ENCODE data around the gene PATJ.
"Not testable (repeated sequence)": the region's sequence is repeated elsewhere in the genome, so short reads cannot be mapped to it uniquely, and the experiment has no call there.

Gene PATJ

DNA sequence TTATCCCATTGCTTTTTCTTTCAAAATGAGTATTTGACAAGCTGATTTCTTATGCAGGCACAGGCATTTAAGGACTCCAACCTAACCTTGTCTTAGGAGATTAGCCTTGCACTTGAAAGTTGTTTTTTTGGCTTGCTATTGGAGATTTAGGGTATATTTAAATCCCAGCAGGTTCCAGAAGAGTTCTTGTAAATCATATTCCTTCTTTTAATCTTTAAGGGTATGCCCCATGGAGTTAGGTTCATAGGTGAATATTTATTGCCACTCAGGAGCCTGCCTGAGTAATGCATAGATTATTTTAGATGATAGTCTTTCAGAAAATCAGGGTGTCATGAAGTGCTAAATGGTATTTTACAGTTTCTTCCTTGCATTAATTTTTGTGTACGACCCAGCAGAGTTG lies 146.5 kb downstream of the PATJ start:
- no peak for DNase-seq (ENCODE audit: low read depth)

DNA sequence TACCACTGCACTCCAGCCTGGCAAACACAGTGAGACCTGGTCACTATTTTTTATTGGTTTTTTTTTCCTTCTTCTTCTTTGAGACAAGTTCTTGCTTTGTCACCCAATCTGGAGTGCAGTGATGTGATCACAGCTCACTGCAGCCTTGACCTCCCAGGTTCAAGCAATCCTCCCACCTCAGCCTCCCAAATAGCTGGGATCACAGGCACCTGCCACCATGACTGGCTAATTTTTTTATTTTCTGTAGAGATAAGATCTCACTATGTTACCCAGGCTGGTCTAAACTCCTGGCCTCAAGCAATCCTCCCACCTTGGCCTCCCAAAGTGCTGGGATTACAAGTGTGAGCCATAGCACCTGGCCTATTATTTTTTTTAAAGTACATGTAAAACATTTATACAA lies 148.2 kb downstream of the PATJ start:
- DNase-seq (ENCODE audit: low read depth) = not testable (repeated sequence)

DNA sequence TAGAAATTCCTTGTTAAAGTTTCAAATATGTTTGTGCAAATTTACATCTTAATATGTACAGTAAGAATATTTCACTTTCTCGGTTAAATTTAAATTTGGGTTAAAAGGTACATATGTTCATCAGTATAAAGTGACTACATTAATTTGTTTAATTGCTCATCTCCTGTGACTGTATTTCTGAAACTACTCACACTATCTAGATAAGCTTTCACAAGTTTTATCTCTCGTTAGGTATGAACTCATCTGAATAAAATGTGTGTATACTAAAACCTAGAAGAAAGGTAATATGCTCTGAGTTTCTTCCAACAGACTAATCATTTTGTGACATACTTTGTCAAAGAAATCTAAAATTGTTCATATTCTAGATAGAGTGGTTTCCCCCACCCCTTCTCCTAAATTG lies 150.7 kb downstream of the PATJ start:
- DNase-seq (ENCODE audit: low read depth) = no peak

DNA sequence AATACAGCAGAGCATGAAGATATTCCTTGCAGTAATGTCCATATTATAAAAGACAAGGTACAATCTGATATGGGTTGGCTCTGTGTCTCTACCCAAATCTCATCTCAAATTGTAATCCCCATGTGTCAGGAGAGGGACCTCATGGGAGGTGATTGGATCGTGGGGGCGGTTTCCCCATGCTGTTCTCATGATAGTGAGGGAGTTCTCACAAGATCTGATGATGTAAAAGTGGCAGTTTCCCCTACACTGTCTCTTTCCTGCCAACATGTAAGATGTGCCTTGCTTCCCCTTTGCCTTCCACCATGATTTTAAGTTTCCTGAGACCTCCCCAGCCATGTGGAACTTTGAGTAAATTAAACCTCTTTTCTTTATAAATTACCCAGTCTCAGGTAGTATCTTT lies 152.0 kb downstream of the PATJ start:
- DNase-seq (ENCODE audit: low read depth) = not testable (repeated sequence)

DNA sequence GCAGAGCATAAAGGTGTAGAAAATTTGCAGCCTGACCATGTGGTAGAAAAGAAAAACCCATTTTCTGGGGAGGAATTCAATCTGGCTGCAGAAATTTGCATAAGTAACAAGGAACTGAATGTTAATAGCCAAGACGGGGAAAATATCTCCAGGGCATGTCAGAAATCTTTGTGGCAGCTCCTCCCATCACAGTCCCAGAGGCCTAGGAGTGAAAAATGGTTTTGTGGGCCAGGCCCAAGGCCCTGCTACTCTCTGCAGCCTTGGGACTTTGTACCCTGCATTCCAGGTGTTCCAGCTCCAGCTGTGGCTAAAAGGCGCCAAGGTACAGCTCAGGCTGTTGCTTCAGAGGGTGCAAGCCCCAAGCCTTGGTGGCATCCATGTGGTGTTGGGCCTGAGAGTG lies 152.9 kb downstream of the PATJ start:
- no peak for DNase-seq (ENCODE audit: low read depth)

GRCh38 chr1:61898658-61899057 lies 156.4 kb downstream of the PATJ start:
- DNase-seq (ENCODE audit: low read depth) = no peak

DNA sequence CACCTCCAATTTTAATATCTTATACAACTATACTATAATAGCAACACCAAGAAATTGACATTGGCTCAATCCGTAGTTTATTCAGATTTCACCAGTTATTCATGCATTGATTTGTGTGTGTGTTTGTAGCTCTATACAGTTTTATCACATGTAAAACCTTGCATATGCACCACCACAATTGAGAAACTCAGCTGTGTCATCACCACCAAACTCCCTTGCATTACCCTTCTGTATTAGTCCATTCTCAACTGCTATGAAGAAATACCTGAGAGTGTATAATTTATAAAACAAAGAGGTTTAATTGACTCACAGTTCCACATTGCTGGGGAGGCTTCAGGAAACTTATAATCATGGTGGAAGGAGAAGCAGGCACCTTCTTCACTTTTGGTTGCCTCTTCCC lies 162.1 kb downstream of the PATJ start:
- no peak for DNase-seq (ENCODE audit: low read depth)

GRCh38 chr1:61907102-61907501 lies 164.8 kb downstream of the PATJ start:
- DNase-seq (ENCODE audit: low read depth) = no peak

- no peak for DNase-seq (ENCODE audit: low read depth)
Measured at GRCh38 chr1:61910035-61910434, 167.8 kb downstream of the PATJ start.

DNA sequence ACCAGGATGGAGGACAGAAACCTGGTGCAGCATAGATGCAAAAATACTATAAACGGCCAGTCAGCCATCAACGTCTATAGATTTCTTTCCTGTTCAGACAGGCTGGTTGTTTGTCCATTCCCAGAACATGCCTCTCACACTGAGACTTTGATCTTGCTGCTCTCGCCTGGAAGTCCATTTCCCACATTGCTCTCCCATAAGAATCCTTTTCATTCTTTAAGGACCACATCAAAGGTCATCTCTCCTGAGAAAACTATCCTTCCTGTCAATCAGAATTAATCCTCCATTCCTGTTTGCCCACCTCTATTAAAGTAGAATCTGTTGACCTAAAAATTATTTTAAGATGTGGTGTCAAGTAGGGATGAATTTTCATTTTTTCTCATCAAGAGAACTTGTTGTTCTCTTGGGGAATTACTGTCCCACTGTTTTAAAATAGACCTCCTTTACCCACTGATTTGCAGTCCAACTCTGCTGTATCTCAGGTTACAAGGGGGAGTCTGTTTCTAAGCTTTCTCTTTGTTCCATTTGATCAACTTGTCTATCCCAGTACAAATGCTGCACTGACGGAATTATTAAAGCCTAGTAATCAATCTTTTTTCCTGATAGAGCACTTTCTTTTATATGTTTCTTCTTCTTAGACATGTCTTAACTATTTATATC lies 172.7 kb downstream of the PATJ start:
- DNase-seq (ENCODE audit: low read depth) = no peak

- DNase-seq (ENCODE audit: low read depth) = no peak
Measured at GRCh38 chr1:61921435-61921834, 179.2 kb downstream of the PATJ start.

DNA sequence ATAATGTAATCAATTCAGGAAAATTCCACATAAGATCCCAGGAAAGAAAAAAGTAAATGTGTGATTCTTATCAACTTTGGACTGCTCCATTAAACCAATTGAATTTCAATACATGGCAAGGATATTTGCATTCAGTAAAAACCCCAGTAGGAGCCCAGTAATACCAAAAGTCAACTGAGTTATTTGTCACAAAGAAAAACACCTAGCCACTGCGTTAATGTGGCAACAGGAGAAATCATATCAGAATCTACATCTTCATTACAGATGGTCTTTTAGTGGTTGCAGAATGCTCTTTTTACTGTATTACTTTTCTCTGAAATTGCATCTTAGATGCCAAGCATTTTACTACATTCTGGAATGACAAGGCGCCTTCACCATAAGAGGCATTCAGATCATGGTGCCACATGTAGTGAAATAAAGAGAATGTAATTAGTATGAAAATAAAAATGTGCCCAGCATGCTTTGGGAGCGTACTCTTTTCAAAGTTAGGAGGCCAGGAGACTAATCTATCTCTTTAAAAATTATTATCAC lies 180.7 kb downstream of the PATJ start:
- DNase-seq (ENCODE audit: low read depth) = no peak

GRCh38 chr1:61925591-61926298 lies 183.5 kb downstream of the PATJ start:
- no peak for DNase-seq (ENCODE audit: low read depth)

DNA sequence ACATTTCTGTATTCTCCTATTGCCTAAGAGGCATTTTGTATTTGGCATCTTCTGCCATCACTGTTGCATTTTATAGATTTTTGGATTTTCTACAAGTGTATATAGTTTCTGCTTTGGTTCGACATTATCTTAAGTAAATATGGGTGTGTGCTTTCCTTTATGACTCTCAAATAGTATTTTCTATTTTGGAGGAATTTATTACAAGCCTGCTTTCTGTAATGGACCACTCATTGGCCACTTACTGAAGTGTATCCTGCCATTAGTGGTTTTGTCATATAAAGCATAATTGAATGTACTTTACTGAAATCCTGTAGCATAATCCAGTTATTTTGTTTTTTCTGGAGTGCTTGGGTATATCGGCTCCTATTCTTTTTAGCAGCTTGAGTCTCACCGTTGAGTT lies 184.3 kb downstream of the PATJ start:
- no peak for DNase-seq (ENCODE audit: low read depth)

DNA sequence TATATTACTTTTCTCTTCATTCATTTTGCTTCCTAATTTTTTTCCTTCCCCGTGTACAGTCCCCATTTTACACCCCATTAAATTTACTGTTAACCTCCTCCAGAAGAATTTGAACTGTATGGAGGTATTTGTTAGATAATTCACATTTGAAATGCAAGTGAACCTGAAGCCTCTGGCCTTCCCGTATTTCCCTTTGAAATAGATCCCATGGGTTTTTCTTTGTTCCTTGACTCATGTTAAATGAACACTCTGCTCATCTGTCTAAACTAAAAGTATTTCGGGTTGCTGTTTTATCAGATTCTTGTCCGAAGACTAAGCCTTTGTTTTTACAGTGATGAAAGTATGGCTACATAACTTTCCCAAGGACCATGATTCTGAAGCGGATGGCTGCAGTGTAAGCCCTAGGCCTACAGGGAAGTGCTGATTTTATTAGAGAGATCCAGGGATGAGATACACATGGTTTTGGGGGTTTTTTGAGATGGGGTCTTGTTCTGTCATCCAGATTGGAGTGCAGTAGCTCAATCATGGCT lies 187.9 kb downstream of the PATJ start:
- DNase-seq (ENCODE audit: low read depth) = no peak

- no peak for DNase-seq (ENCODE audit: low read depth)
Measured at GRCh38 chr1:61931587-61932279, 189.5 kb downstream of the PATJ start.

DNA sequence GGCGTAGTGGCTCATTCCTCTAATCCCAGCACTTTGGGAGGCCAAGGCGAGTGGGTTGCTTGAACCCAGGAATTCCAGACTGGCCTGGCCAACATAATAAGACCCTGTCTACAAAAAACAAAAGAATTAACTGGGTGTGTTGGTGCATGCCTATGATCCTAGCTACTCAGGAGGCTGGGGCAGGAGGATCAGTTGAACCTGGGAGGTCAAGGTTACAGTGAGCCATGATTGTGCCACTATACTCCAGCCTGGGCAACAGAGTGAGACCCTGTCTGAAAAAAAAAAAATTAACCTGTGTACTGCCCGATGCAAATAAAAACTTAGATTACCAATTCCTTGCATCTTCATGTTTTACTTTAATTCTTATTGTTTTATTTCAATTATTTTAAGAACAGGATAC lies 193.2 kb downstream of the PATJ start:
- DNase-seq (ENCODE audit: low read depth) = no peak

DNA sequence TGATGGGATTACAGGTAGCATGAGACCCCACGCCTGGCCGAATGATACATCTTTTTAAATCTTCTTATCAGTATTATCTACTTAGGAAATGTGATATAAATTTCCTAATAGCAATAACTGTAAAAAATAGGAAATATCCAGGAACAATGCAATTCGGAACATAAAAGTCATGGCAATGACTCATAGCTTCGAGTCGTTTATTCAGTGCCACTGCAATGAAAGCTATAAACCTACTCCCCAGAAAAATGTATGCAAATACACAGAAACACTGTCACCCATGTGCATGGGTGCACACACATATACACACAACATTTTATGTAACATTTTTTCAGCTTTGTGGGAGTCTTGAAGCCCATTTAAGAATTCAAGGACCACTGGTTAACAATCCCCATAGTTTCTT lies 194.6 kb downstream of the PATJ start:
- no peak for DNase-seq (ENCODE audit: low read depth)

DNA sequence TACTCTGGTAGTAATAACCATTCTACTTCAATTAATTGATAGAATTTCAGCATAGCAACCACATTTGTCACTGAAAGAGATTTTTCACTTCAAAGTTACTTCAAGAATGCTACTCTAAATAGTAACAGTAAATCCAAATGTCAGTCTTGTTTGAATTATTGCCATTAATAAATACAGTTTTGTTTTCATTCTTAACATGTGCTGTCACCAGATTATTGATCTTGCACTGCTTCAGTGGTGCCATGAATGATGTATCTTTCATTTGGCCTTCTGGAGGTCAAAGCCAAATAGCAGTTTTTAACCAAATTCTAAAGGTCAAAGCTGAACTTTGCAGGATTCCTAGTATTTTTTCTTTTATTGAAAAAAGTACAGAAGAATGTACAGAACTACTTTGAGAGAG lies 199.5 kb downstream of the PATJ start:
- no peak for DNase-seq (ENCODE audit: low read depth)

DNA sequence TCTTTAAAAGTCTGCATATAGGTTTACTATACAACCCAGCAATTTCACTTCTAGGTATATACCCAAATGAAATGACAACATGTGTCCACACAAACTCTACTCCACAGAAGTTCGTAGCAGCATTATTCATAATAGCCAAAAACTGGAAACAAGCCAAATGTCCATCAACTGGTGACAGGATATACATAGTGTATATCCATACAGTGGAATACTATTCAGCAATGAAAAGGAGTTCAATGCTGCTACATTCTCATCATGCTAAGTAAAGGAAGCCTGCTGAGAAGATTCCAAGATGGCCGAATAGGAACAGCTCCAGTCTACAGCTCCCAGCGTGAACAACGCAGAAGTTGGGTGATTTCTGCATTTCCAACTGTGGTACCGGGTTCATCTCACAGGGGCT lies 200.6 kb downstream of the PATJ start:
- DNase-seq (ENCODE audit: low read depth) = no peak

DNA sequence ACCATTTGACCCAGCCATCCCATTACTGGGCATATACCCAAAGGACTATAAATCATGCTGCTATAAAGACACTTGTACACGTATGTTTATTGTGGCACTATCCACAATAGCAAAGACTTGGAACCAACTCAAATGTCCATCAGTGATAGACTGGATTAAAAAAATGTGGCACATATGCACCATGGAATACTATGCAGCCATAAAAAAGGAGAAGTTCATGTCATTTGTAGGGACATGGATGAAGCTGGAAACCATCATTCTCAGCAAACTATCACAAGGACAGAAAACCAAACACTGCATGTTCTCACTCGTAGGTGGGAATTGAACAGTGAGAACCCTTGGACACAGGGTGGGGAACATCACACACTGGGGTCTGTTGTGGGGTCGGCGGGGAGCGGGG lies 206.4 kb downstream of the PATJ start:
- not testable (repeated sequence) for DNase-seq (ENCODE audit: low read depth)

DNA sequence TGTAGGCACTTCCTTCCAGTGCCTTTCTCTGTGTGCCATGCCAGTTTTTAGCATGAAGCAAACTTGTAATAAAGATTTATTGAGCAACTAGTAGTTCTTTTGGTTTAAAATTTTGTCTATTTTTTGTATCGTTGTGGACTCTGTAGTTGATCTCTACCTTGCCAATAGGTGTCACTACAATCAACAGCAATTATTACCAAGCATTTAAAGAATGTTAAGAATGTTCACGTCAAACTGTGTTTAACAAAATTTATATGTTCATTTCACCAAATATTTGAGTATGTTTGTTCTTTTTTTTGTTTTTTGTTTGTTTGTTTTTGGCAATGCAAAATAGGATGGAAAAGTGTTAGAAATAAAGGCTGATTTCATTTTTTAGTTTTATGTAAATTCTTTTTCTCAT lies 208.1 kb downstream of the PATJ start:
- DNase-seq (ENCODE audit: low read depth) = no peak

All from stimulated activated CD8-positive, alpha-beta memory T cell treated with anti-CD3 and anti-CD28 coated beads, Interleukin-12 subunit alpha, Interleukin-12 subunit beta, amount 100 ng/mL, for 1 hour (primary cell).